HL-60 (cell line): ENCODE data around the gene TLL2.

Experiments used
- DNase-seq, 2 experiments: peaks; one replicate each; pipeline ENCODE4 v3.0.0-alpha.2; 2010 to 2020; ENCODE audit warnings: low read depth in 1 of 2, low spot score in 1 of 2
- H3K27ac ChIP-seq: fragments of 250-450 bp; sonication (Bioruptor Pico); replicated peaks from 2 replicates; pipeline ENCODE4 v1.5.1; 2020; ENCODE audit warnings: mild to moderate bottlenecking, moderate library complexity
- H3K27me3 ChIP-seq: fragments of 250-450 bp; sonication (Bioruptor Pico); 2 replicates; pipeline ENCODE4 v1.5.1; 2021; ENCODE audit warnings: mild to moderate bottlenecking, moderate library complexity; ENCODE audit not compliant: insufficient read depth, poor library complexity, severe bottlenecking
- H3K4me3 ChIP-seq: replicated peaks from 2 replicates; pipeline ENCODE4 v1.5.1; 2011; ENCODE audit warnings: mild to moderate bottlenecking, control low read depth, low read length; ENCODE audit not compliant: insufficient read depth
- CTCF ChIP-seq: IDR thresholded peaks from one replicate; pipeline ENCODE4 v1.5.1; 2011; ENCODE audit warnings: low read length, control low read depth, inconsistent platforms; ENCODE audit not compliant: insufficient read depth
- GABPA ChIP-seq: IDR thresholded peaks from 2 replicates; pipeline ENCODE4 v1.6.1; 2012; ENCODE audit warnings: low read depth
- POLR2AphosphoS5 ChIP-seq: IDR thresholded peaks from 2 replicates; pipeline ENCODE4 v1.6.1; 2012; ENCODE audit warnings: low read depth
- SPI1 ChIP-seq: IDR thresholded peaks from 2 replicates; pipeline ENCODE4 v1.6.1; 2012; ENCODE audit warnings: low read depth, mild to moderate bottlenecking, borderline replicate concordance
- TF ChIP-seq, protein P1 (sequence below): IDR thresholded peaks from 2 replicates; pipeline ENCODE4 v1.6.1; 2012; ENCODE audit warnings: low read depth; ENCODE audit not compliant: insufficient replicate concordance

TLL2 gene

DNA sequence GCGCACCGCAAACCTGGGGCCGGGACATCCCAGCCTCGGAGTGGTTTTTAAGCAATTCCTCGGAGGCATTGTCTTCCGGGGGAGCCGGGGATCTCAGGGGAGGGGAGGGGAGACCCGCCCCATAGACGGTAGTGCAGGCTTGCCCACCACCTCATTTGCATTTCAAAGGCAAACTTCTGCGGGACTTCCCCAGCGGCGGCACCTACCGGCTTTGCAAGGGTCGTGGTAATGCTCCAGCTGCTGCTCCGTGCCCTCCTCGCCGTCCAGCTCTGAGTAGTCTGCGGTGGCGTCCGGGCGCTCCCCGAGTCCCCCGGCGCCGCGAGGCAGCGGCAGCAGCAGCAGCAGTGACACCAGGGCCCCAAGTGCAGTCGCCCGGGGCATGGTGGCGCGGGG, 425 bp downstream of the TLL2 start:
- no peak for DNase-seq
- peaks cover 39% of the 10 kb centered on the region for H3K27me3 ChIP-seq
- no peak overlapping the region for H3K27ac ChIP-seq
- TF ChIP-seq, protein P1, sequence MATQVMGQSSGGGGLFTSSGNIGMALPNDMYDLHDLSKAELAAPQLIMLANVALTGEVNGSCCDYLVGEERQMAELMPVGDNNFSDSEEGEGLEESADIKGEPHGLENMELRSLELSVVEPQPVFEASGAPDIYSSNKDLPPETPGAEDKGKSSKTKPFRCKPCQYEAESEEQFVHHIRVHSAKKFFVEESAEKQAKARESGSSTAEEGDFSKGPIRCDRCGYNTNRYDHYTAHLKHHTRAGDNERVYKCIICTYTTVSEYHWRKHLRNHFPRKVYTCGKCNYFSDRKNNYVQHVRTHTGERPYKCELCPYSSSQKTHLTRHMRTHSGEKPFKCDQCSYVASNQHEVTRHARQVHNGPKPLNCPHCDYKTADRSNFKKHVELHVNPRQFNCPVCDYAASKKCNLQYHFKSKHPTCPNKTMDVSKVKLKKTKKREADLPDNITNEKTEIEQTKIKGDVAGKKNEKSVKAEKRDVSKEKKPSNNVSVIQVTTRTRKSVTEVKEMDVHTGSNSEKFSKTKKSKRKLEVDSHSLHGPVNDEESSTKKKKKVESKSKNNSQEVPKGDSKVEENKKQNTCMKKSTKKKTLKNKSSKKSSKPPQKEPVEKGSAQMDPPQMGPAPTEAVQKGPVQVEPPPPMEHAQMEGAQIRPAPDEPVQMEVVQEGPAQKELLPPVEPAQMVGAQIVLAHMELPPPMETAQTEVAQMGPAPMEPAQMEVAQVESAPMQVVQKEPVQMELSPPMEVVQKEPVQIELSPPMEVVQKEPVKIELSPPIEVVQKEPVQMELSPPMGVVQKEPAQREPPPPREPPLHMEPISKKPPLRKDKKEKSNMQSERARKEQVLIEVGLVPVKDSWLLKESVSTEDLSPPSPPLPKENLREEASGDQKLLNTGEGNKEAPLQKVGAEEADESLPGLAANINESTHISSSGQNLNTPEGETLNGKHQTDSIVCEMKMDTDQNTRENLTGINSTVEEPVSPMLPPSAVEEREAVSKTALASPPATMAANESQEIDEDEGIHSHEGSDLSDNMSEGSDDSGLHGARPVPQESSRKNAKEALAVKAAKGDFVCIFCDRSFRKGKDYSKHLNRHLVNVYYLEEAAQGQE: no peak
- TF ChIP-seq GABPA (no peak), POLR2AphosphoS5 (no peak), CTCF (no peak), SPI1 (no peak)
- peak overlapping the region; percentile 45 for H3K4me3 ChIP-seq

- Histone ChIP-seq H3K4me3 (peak overlapping the region; percentile 45), H3K27ac (no peak overlapping the region), H3K27me3 (peaks cover 39% of the 10 kb centered on the region)
- peak in 1 of 2 experiments; percentile 18 for DNase-seq
- TF ChIP-seq CTCF (no peak), POLR2AphosphoS5 (no peak)
Measured at GRCh38 chr10:96512524-96513304, 1.0 kb downstream of the TLL2 start.

DNA sequence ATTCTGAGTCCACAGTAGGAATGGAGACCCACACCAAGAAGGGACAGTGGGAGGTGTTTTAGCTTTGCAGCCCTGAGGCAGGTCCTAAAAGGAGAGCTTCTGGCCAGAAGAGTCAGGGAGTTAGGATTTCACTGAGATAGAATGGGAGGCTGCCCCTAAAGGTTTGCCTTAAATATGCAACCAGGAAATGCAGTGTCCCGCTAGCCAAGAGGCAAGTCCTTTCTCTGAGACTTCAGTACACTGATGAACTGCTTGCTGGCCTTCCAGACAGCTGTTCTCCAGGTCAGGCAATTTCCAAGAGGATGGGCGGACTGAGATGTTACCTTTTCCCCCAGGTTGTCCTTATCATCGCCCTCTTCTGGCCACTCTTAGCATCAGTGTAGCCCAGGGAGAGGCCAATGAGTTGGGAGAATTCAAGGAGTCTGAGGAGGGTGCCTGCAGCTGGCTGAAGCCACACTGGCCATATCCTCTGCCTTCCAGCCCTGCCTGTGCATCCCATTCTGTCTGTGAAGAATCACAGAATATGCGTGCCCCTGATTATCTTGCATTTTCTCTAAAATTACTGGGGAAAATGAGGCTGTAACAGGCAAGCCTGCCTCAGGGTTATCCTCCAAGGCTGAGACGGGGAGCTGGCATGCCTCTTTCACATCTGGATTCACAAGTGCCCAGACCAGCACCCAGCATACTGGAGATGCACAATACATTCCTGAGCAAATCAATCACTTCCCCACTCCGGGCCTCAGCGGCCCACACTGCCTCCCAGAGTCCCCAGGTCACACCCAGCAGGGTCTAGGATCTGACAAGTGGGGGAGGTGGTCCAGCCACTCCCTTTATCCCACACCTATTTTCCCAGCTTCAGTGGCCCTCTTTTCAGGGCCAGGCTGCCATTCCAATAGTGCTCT, 2.4 kb downstream of the TLL2 start:
- DNase-seq: peak in 1 of 2 experiments; percentile 54
- Histone ChIP-seq H3K4me3 (no peak overlapping the region), H3K27ac (no peak overlapping the region), H3K27me3 (peaks cover 35% of the 10 kb centered on the region)
- TF ChIP-seq GABPA (no peak), SPI1 (no peak), POLR2AphosphoS5 (no peak), CTCF (peak; percentile 34)
- TF ChIP-seq, protein P1: no peak
